ENCODE measurements around the gene OTOA.
"Not testable (repeated sequence)": the region's sequence is repeated elsewhere in the genome, so short reads cannot be mapped to it uniquely, and the experiment has no call there.

Gene OTOA

GRCh38 chr16:21780525-21780924 is 116.8 kb downstream of the OTOA start:
- DNase-seq (ENCODE audit: low read depth, low spot score); CTCF ChIA-PET; POLR2A ChIA-PET; H3K4me3 ChIP-seq (ENCODE audit: low read depth, low read length): not testable (repeated sequence)

- H3K4me3 ChIP-seq (ENCODE audit: low read depth, low read length); POLR2A ChIA-PET; DNase-seq (ENCODE audit: low read depth, low spot score); CTCF ChIA-PET: not testable (repeated sequence)
These were observed 126.7 kb downstream of the OTOA start for GRCh38 chr16:21790506-21790905.

GRCh38 chr16:21793310-21793709 is 129.5 kb downstream of the OTOA start:
- DNase-seq (ENCODE audit: low read depth, low spot score); POLR2A ChIA-PET; H3K4me3 ChIP-seq (ENCODE audit: low read depth, low read length); CTCF ChIA-PET: not testable (repeated sequence)

GRCh38 chr16:21798601-21799000 is 134.8 kb downstream of the OTOA start:
- H3K4me3 ChIP-seq (ENCODE audit: low read depth, low read length); POLR2A ChIA-PET; DNase-seq (ENCODE audit: low read depth, low spot score); CTCF ChIA-PET: not testable (repeated sequence)

- CTCF ChIA-PET = interaction anchor here (0.8 kb wide), 1 partner anchor 82 kb away, joined by 3 read pairs; no protein-coding TSS in a partner anchor
- TF ChIP-seq CTCF (IDR thresholded peaks at IDR 0.05; ENCODE audit: insufficient read depth, low read length, missing control alignments) = peak; percentile 39
- POLR2A ChIA-PET; H3K4me3 ChIP-seq (ENCODE audit: low read depth, low read length); DNase-seq (ENCODE audit: low read depth, low spot score): not testable (repeated sequence)
These were observed 138.0 kb downstream of the OTOA start for GRCh38 chr16:21801538-21802374.

- H3K4me3 ChIP-seq (ENCODE audit: low read depth, low read length); DNase-seq (ENCODE audit: low read depth, low spot score); POLR2A ChIA-PET: not testable (repeated sequence)
- CTCF ChIA-PET = interaction anchor here (0.8 kb wide), 1 partner anchor 82 kb away, joined by 3 read pairs; no protein-coding TSS in a partner anchor
These were observed 138.6 kb downstream of the OTOA start for GRCh38 chr16:21802375-21802663.
